Measurements from ENCODE around the gene LARP4B. TPM values are rescaled to one million over a fixed set of nuclear protein-coding genes. Genes with fewer than 3 reads are reported as not detected.

The LARP4B gene
- total and polyA plus RNA-seq, 2 donors (not counting 1 experiment from before 2014, with no cell fraction given) = 35.6 to 129 TPM

GRCh38 chr10:767794-768193, 163.7 kb downstream of the LARP4B start:
- no peak overlapping the region for H3K27ac Mint-ChIP-seq
- Histone ChIP-seq H3K9ac (ENCODE audit: low read length) (no peak overlapping the region), H3K4me3 (ENCODE audit: control extremely low read depth in 1 of 5, extremely low read depth in 1 of 5, insufficient read depth in 1 of 5, low read depth in 2 of 5, low read length in 4 of 5) (no peak overlapping the region), H3K27ac (ENCODE audit: low read length in 2 of 2) (no peak overlapping the region), H3K9me3 (ENCODE audit: control extremely low read depth in 1 of 3, control insufficient read depth in 2 of 3, insufficient read depth in 1 of 3, low read length in 2 of 3) (peaks cover 4 to 27% (median 11%) of the 10 kb centered on the region in 3 donors), H3K79me2 (ENCODE audit: control insufficient read depth, insufficient read depth, low read length) (no peaks in the 10 kb centered on the region), H3K36me3 (replicated peaks in 1 of 2; ENCODE audit: control extremely low read depth in 1 of 2, control insufficient read depth in 1 of 2, extremely low read depth in 1 of 2, insufficient read depth in 2 of 2, low read length in 1 of 2) (no peaks in the 10 kb centered on the region), H3K4me1 (ENCODE audit: control insufficient read depth in 2 of 2, insufficient read depth in 2 of 2, low read length in 2 of 2) (no peaks in the 10 kb centered on the region), H4K20me1 (ENCODE audit: control insufficient read depth, insufficient read depth, low read length, poor library complexity, severe bottlenecking) (no peaks in the 10 kb centered on the region), H3K4me2 (replicated peaks; ENCODE audit: low read depth, low read length, poor library complexity, severe bottlenecking) (no peak overlapping the region), H2AFZ (ENCODE audit: insufficient read depth, low read depth, low read length, poor library complexity, severe bottlenecking) (no peak overlapping the region), H3K27me3 (replicated peaks in 1 of 4; ENCODE audit: control extremely low read depth in 1 of 4, control insufficient read depth in 3 of 4, insufficient read depth in 4 of 4, low read length in 3 of 4) (no peaks in the 10 kb centered on the region)
- H3K4me3 Mint-ChIP-seq = no peak overlapping the region
- intact Hi-C loops (cut with micrococcal nuclease) = no loop called here
- WGBS (ENCODE audit: insufficient coverage) = no CpG with 5 or more reads among the region's 2 CpGs
- CTCF ChIA-PET = interaction anchor here (1.2 kb wide), 1 partner anchor 15 kb away, joined by 3 read pairs; no protein-coding TSS in a partner anchor
- H3K9me3 Mint-ChIP-seq (ENCODE audit: insufficient read depth) = peaks cover 21% of the 10 kb centered on the region
- H3K4me1 Mint-ChIP-seq = no peaks in the 10 kb centered on the region
- peaks cover 17% of the 10 kb centered on the region for H3K27me3 Mint-ChIP-seq
- no peak for TF ChIP-seq EZH2 (IDR thresholded peaks at IDR 0.05; ENCODE audit: borderline replicate concordance, insufficient read depth, low read depth, low read length, poor library complexity, severe bottlenecking)
- no peak for TF ChIP-seq CTCF (IDR thresholded peaks at IDR 0.05)
- ATAC-seq (ENCODE audit: low read depth) (no peak), DNase-seq (no peak)
- POLR2A ChIA-PET = no interaction called here

GRCh38 chr10:767211-767610, 164.3 kb downstream of the LARP4B start:
- no peak for DNase-seq
- no peaks in the 10 kb centered on the region for H3K4me1 ChIP-seq (ENCODE audit: control insufficient read depth in 2 of 2, insufficient read depth in 2 of 2, low read length in 2 of 2)
- ChIA-PET POLR2A (no interaction called here), CTCF (interaction anchor here (1.2 kb wide), 1 partner anchor 14 kb away, joined by 3 read pairs; no protein-coding TSS in a partner anchor)
- Mint-ChIP-seq H3K9me3 (ENCODE audit: insufficient read depth) (peaks cover 23% of the 10 kb centered on the region), H3K27me3 (peaks cover 23% of the 10 kb centered on the region), H3K27ac (no peak overlapping the region), H3K4me1 (no peaks in the 10 kb centered on the region), H3K4me3 (no peak overlapping the region)
- no peak overlapping the region for H3K9ac ChIP-seq (ENCODE audit: low read length)
- TF ChIP-seq CTCF (IDR thresholded peaks at IDR 0.05) (no peak), EZH2 (IDR thresholded peaks at IDR 0.05; ENCODE audit: borderline replicate concordance, insufficient read depth, low read depth, low read length, poor library complexity, severe bottlenecking) (no peak)
- intact Hi-C loops (cut with micrococcal nuclease) = no loop called here
- no peaks in the 10 kb centered on the region for H4K20me1 ChIP-seq (ENCODE audit: control insufficient read depth, insufficient read depth, low read length, poor library complexity, severe bottlenecking)
- no peak overlapping the region for H2AFZ ChIP-seq (ENCODE audit: insufficient read depth, low read depth, low read length, poor library complexity, severe bottlenecking)
- no peak overlapping the region for H3K4me3 ChIP-seq (ENCODE audit: control extremely low read depth in 1 of 5, extremely low read depth in 1 of 5, insufficient read depth in 1 of 5, low read depth in 2 of 5, low read length in 4 of 5)
- no peaks in the 10 kb centered on the region for H3K36me3 ChIP-seq (replicated peaks in 1 of 2; ENCODE audit: control extremely low read depth in 1 of 2, control insufficient read depth in 1 of 2, extremely low read depth in 1 of 2, insufficient read depth in 2 of 2, low read length in 1 of 2)
- H3K27me3 ChIP-seq (replicated peaks in 1 of 4; ENCODE audit: control extremely low read depth in 1 of 4, control insufficient read depth in 3 of 4, insufficient read depth in 4 of 4, low read length in 3 of 4) = no peaks in the 10 kb centered on the region
- H3K27ac ChIP-seq (ENCODE audit: low read length in 2 of 2) = no peak overlapping the region
- ATAC-seq (ENCODE audit: low read depth) = no peak
- H3K4me2 ChIP-seq (replicated peaks; ENCODE audit: low read depth, low read length, poor library complexity, severe bottlenecking) = no peak overlapping the region
- no peaks in the 10 kb centered on the region for H3K79me2 ChIP-seq (ENCODE audit: control insufficient read depth, insufficient read depth, low read length)
- WGBS (ENCODE audit: insufficient coverage) = 88% methylated on average over 1 of the region's 1 CpG
- H3K9me3 ChIP-seq (ENCODE audit: control extremely low read depth in 1 of 3, control insufficient read depth in 2 of 3, insufficient read depth in 1 of 3, low read length in 2 of 3) = peaks cover 4 to 27% (median 12%) of the 10 kb centered on the region in 3 donors

Data from B cell (primary cell).